HepG2 (cell line): Measurements from ENCODE around the gene GALNT5. TPM values are rescaled to one million over a fixed set of nuclear protein-coding genes. Genes with fewer than 3 reads are reported as not detected.

ENCODE experiments used
- ATAC-seq: fragments of 200-7000 bp; cut with Tn5 transposase; 3 replicates; pipeline ENCODE4 v1.9.1; 2020; ENCODE audit warnings: mild to moderate bottlenecking, moderate library complexity
- BruUV-seq: library from RNA; stranded (reverse); fragments of 400-500 nt; replicated peaks from 2 replicates; lab custom pipeline; 2021; lab: Mats Ljungman, UMichigan
- CTCF ChIA-PET: fragments of 300-600 bp; formaldehyde crosslinking; extraction: SDS; loops from one replicate; lab custom pipeline; 2021; ENCODE audit warnings: low total read pairs, inconsistent platforms, low intra/inter-chr PET ratio; lab: Yijun Ruan, JAX
- POLR2A ChIA-PET: fragments of 350-600 bp; sonication (Branson Sonifier 250); formaldehyde crosslinking; loops from one replicate; lab custom pipeline; 2020; ENCODE audit warnings: antibody characterized with exemption, inconsistent platforms; lab: Yijun Ruan, JAX
- DNase-seq: peaks from one replicate; pipeline ENCODE4 v3.0.0-alpha.2; 2015; ENCODE audit warnings: low spot score
- FAIRE-seq: peaks from 3 replicates; lab custom pipeline; 2011; peaks lifted over from hg19 to GRCh38; lab: Jason Lieb, UNC
- H2AFZ ChIP-seq: one replicate; pipeline ENCODE4 v1.6.1; 2011; ENCODE audit warnings: low read length, inconsistent platforms
- H3K27ac ChIP-seq: fragments of 300-600 bp; 3 replicates; pipeline ENCODE4 v1.8.0; 2011; ENCODE audit warnings: mixed run types, mild to moderate bottlenecking, mixed read lengths, low read length, inconsistent platforms; ENCODE audit not compliant: insufficient read depth; ENCODE audit errors: extremely low read length
- H3K27me3 ChIP-seq, 2 experiments: fragments of 200-600 bp in 1 of 2; 2 replicates in 1 of 2; 3 replicates in 1 of 2; pipeline versions ENCODE4 v1.6.0 to v1.8.0; 2011; ENCODE audit warnings: low read length in 2 of 2, mild to moderate bottlenecking in 2 of 2, moderate library complexity in 2 of 2, inconsistent platforms in 1 of 2; ENCODE audit not compliant: insufficient read depth in 2 of 2, control insufficient read depth in 1 of 2
- H3K36me3 ChIP-seq, 2 experiments: fragments of 200-600 bp in 1 of 2; replicated peaks in 1 of 2; 2 replicates in 1 of 2; 3 replicates in 1 of 2; pipeline versions ENCODE4 v1.5.1 to v1.8.0; 2011; ENCODE audit warnings: low read length in 2 of 2, inconsistent platforms in 1 of 2; ENCODE audit not compliant: insufficient read depth in 2 of 2, control insufficient read depth in 1 of 2
- H3K4me1 ChIP-seq: 2 replicates; pipeline ENCODE4 v1.5.1; 2012; ENCODE audit warnings: low read length, inconsistent platforms; ENCODE audit not compliant: insufficient read depth
- H3K4me2 ChIP-seq: 2 replicates; pipeline ENCODE4 v1.6.0; 2011; ENCODE audit warnings: low read depth, low read length, inconsistent platforms
- H3K4me3 ChIP-seq, 3 experiments: fragments of 200-600 bp in 1 of 3; sonication (generic), shearing (Covaris generic) in 1 of 3; replicated peaks in 1 of 3; 2 replicates each; pipeline ENCODE4 v1.5.1; 2011 to 2016; ENCODE audit warnings: low read length in 3 of 3, inconsistent platforms in 2 of 3, low read depth in 2 of 3, mild to moderate bottlenecking in 2 of 3, control low read depth in 1 of 3, mixed read lengths in 1 of 3; ENCODE audit not compliant: insufficient read depth in 1 of 3
- H3K79me2 ChIP-seq: one replicate; pipeline ENCODE4 v1.6.1; 2011; ENCODE audit warnings: low read length, inconsistent platforms; ENCODE audit not compliant: insufficient read depth
- H3K9ac ChIP-seq: 2 replicates; pipeline ENCODE4 v1.6.0; 2011; ENCODE audit warnings: mild to moderate bottlenecking, low read depth, low read length, inconsistent platforms; ENCODE audit not compliant: insufficient read depth
- H3K9me3 ChIP-seq: 2 replicates; pipeline ENCODE4 v1.5.1; 2012; ENCODE audit warnings: mild to moderate bottlenecking, low read length
- H4K20me1 ChIP-seq: 2 replicates; pipeline ENCODE4 v1.6.0; 2011; ENCODE audit warnings: inconsistent platforms, mild to moderate bottlenecking, low read length, moderate library complexity; ENCODE audit not compliant: insufficient read depth
- DRAP1 ChIP-seq: IDR thresholded peaks from 2 replicates; pipeline ENCODE4 v1.6.1; 2016; ENCODE audit warnings: missing genetic modification reagents, missing compliant biosample characterization
- FOXA1 ChIP-seq, 2 experiments: fragments of 450-650 bp in 1 of 2; sonication (generic) in 1 of 2; formaldehyde crosslinking in 1 of 2; IDR thresholded peaks; 2 replicates each; pipeline versions ENCODE4 v1.4.0 to v1.6.1; 2016 to 2020; ENCODE audit warnings: missing genetic modification reagents in 1 of 2
- KDM3A ChIP-seq: IDR thresholded peaks from 2 replicates; pipeline ENCODE4 v1.6.1; 2018; ENCODE audit warnings: low read depth, missing compliant biosample characterization
- KDM5B ChIP-seq: sonication (generic); formaldehyde crosslinking; IDR thresholded peaks from 2 replicates; pipeline ENCODE4 v1.4.0; 2020; ENCODE audit warnings: missing genetic modification reagents, mild to moderate bottlenecking, borderline replicate concordance
- KLF16 ChIP-seq, 2 experiments: sonication (generic) in 1 of 2; formaldehyde crosslinking in 1 of 2; IDR thresholded peaks; 2 replicates each; pipeline versions ENCODE4 v1.6.1 to v1.8.0; 2016 to 2023; ENCODE audit warnings: missing genetic modification reagents in 2 of 2, missing compliant biosample characterization in 1 of 2
- NR2F6 ChIP-seq, 2 experiments: IDR thresholded peaks; 2 replicates each; pipeline ENCODE4 v1.6.1; 2016; ENCODE audit warnings: antibody characterized with exemption in 1 of 2, mild to moderate bottlenecking in 1 of 2
- ZBTB3 ChIP-seq: sonication (generic); formaldehyde crosslinking; IDR thresholded peaks from 2 replicates; pipeline ENCODE4 v1.4.0; 2020; ENCODE audit warnings: low read depth, mild to moderate bottlenecking, moderate library complexity, missing genetic modification reagents, borderline replicate concordance
- ZFP37 ChIP-seq: sonication (generic); formaldehyde crosslinking; IDR thresholded peaks from 2 replicates; pipeline ENCODE4 v1.4.0; 2020; ENCODE audit warnings: missing genetic modification reagents, borderline replicate concordance
- ZNF564 ChIP-seq: sonication (generic); formaldehyde crosslinking; IDR thresholded peaks from 2 replicates; pipeline ENCODE4 v1.8.1; 2023; ENCODE audit warnings: mild to moderate bottlenecking, missing genetic modification reagents
- ZNF891 ChIP-seq: sonication (generic); formaldehyde crosslinking; IDR thresholded peaks from 2 replicates; pipeline ENCODE4 v1.5.0; 2020; ENCODE audit warnings: mild to moderate bottlenecking, missing genetic modification reagents
- WGBS: methylation state at CpG from one replicate; pipeline ENCODE4 v1.1.6; 2017; ENCODE audit warnings: low lambda C conversion rate; 5-methylcytosine and 5-hydroxymethylcytosine counted together
- in situ Hi-C: cut with HindIII; loops from 2 replicates; pipeline ENCODE4 v1.10.0; 2017; ENCODE audit warnings: low pct_unique_long_range_greater_than_20kb; ENCODE audit not compliant: extremely low pct_ligation_motif_present
- intact Hi-C: fragments of 100-400 bp; cut with micrococcal nuclease; formaldehyde crosslinking; loops from one replicate; pipeline ENCODE4 v1.10.0; 2022; ENCODE audit not compliant: unreplicated experiment
- polyA plus RNA-seq, 8 experiments: library from polyadenylated mRNA; depleted of rRNA in 3 of 8; stranded (reverse) in 7 of 8; unstranded in 1 of 8; fragments of >200 nt; fragmentation: Illumina TruSeq in 4 of 8; extraction: Trizol in 4 of 8; gene quantifications; 2 replicates each; pipeline versions ENCODE4 v1.2.1 to v1.2.3, GENCODE V29; 2011 to 2016; ENCODE audit warnings: low read depth in 4 of 8, missing spikeins in 1 of 8, mixed read lengths in 1 of 8; ENCODE audit not compliant: insufficient read depth in 1 of 8
- total RNA-seq, 5 experiments: library from RNA; depleted of rRNA; stranded (reverse); fragments of >200 nt; fragmentation: Illumina TruSeq; extraction: Trizol; gene quantifications; 2 replicates each; pipeline ENCODE4 v1.2.3, GENCODE V29; 2016; ENCODE audit warnings: low read depth in 1 of 5
- TF ChIP-seq, protein P1 (sequence below): sonication (generic); formaldehyde crosslinking; IDR thresholded peaks from 2 replicates; pipeline ENCODE4 v1.5.0; 2020; ENCODE audit warnings: missing genetic modification reagents

The GALNT5 gene
- total and polyA plus RNA-seq, 2 of the 13 experiments (the other 11 are each of a cell fraction or from before 2014, with no cell fraction given), result not detected

GRCh38 chr2:157334335-157334734 is 76.8 kb downstream of the GALNT5 start:
- WGBS, result 9% methylated on average over 4 of the region's 4 CpGs
- Histone ChIP-seq H3K4me2 (no peak overlapping the region), H3K27ac (no peak overlapping the region), H4K20me1 (no peaks in the 10 kb centered on the region), H3K9me3 (no peaks in the 10 kb centered on the region), H3K79me2 (no peaks in the 10 kb centered on the region), H3K4me3 (no peak overlapping the region), H3K9ac (no peak overlapping the region), H3K27me3 (no peaks in the 10 kb centered on the region), H3K36me3 (no peaks in the 10 kb centered on the region), H2AFZ (no peak overlapping the region), H3K4me1 (no peaks in the 10 kb centered on the region)
- no TSS peak for BruUV-seq
- in situ Hi-C loops, result no loop called here
- TF ChIP-seq ZNF564 (CRISPR knock-in tag), result no peak
- no peak for TF ChIP-seq KLF16 (CRISPR knock-in tag; IDR thresholded peaks at IDR 0.05)
- TF ChIP-seq, protein P1, sequence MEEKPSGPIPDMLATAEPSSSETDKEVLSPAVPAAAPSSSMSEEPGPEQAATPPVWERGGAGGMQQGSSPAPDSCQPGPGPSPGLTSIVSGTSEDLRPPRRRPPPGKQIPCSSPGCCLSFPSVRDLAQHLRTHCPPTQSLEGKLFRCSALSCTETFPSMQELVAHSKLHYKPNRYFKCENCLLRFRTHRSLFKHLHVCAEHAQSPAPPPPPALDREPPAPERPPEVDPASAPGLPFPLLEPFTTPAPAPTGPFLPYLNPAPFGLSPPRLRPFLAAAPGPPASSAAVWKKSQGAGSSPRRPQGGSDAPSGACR, result no peak
- TF ChIP-seq KDM5B, result no peak
- no peak for TF ChIP-seq FOXA1 (IDR thresholded peaks at IDR 0.05)
- TF ChIP-seq FOXA1 (CRISPR knock-in tag; IDR thresholded peaks at IDR 0.05), result no peak
- no peak for TF ChIP-seq ZBTB3 (CRISPR knock-in tag)
- no peak for TF ChIP-seq ZNF891 (CRISPR knock-in tag)
- TF ChIP-seq KDM3A (CRISPR knock-in tag), result no peak
- TF ChIP-seq NR2F6 (IDR thresholded peaks at IDR 0.05), result no peak
- no peak for TF ChIP-seq NR2F6 (CRISPR knock-in tag; IDR thresholded peaks at IDR 0.05)
- no peak for TF ChIP-seq DRAP1
- TF ChIP-seq ZFP37 (CRISPR knock-in tag), result no peak
- CTCF ChIA-PET, result interaction anchor here (2.2 kb wide), 1 partner anchor 28 kb away, joined by 4 read pairs; no protein-coding TSS in a partner anchor
- FAIRE-seq, result no peak
- intact Hi-C loops, result loop anchor here (10.0 kb wide), 1 partner anchor 1960 kb away; no protein-coding TSS in a partner anchor
- no peak for DNase-seq
- ATAC-seq, result no peak
- POLR2A ChIA-PET, result no interaction called here
